Stimulated activated CD4-positive, alpha-beta T cell treated with anti-CD3 and anti-CD28 coated beads, Interleukin-1b, Interleukin-23, amount 100 ng/mL, for 24 hours (primary cell): ENCODE measurements around the gene NLRP6.
"Not testable (repeated sequence)": the region's sequence is repeated elsewhere in the genome, so short reads cannot be mapped to it uniquely, and the experiment has no call there.

ENCODE experiments used
- DNase-seq, 4 experiments: peaks; one replicate each; pipeline ENCODE4 v3.0.0-alpha.2; 2020; ENCODE audit warnings: low read depth in 4 of 4, low spot score in 1 of 4

Gene NLRP6

GRCh38 chr11:319121-319887 is 41.1 kb downstream of the NLRP6 start:
- DNase-seq = not testable (repeated sequence)

- DNase-seq = not testable (repeated sequence)
These were observed 41.7 kb downstream of the NLRP6 start for GRCh38 chr11:319888-320273.

DNA sequence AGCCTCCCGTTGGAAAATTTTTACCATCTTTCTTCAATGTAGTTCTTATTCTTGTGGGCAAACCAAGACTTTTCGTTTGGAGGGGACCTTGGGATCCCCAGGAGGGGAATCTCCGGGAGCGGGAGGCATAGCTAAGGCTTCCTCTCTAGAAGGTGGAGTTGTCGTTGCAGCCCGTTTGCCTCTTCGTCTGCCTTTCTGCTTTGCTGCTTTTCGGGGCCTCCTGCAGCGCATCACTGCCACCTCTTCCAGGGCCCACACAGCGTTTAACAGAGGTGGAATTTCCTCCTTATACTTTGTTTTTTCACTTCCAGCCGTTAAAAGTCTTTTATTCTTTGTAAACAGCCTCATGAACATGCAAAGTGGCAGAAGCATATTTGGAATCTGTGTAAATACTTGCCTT is 45.9 kb downstream of the NLRP6 start:
- DNase-seq = no peak

- DNase-seq = not testable (repeated sequence)
These were observed 46.6 kb downstream of the NLRP6 start for GRCh38 chr11:324593-325517.

GRCh38 chr11:325796-326591 is 47.8 kb downstream of the NLRP6 start:
- no peak for DNase-seq

DNA sequence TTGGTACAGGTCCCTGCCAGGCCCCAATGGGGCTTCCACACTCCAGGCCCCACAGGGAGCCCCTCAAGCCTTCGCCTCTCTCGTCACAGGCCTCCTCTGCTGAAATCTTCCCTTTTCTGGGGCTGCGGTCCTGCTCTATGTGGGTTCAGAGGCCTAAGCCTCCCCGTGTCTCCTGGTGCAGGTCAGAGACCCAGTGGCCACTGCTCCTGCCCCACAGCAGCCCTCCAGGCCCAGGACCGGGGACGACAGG is 48.3 kb downstream of the NLRP6 start:
- DNase-seq = no peak

- DNase-seq = no peak
These were observed 48.8 kb downstream of the NLRP6 start for GRCh38 chr11:326842-327580.

- no peak for DNase-seq
These were observed 49.3 kb downstream of the NLRP6 start for GRCh38 chr11:327581-327923.

GRCh38 chr11:328012-328411 is 49.8 kb downstream of the NLRP6 start:
- DNase-seq = no peak

GRCh38 chr11:328516-329100 is 50.4 kb downstream of the NLRP6 start:
- DNase-seq = not testable (repeated sequence)

GRCh38 chr11:329886-330253 is 51.7 kb downstream of the NLRP6 start:
- DNase-seq = no peak

DNA sequence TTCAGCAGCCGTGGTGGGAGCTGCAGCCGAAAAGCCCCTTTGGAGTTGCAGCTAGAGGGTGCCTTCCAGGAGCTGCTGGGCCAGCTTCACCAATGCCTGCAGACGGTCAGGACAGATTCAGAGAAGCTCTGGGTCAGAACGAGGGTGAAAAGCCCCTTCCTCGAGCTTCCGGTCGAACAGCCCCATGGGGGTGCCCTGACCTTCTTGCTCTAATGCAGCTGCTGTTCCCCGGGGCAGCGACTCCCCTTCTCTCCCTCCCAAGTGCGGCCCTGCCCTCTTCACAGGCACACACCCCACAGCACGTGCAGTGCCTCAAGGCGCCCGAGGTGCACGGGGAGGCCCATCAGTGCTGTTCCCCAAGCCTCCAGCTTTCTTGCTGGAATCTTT is 52.1 kb downstream of the NLRP6 start:
- no peak for DNase-seq

- no peak for DNase-seq
These were observed 52.6 kb downstream of the NLRP6 start for GRCh38 chr11:330694-331357.

DNA sequence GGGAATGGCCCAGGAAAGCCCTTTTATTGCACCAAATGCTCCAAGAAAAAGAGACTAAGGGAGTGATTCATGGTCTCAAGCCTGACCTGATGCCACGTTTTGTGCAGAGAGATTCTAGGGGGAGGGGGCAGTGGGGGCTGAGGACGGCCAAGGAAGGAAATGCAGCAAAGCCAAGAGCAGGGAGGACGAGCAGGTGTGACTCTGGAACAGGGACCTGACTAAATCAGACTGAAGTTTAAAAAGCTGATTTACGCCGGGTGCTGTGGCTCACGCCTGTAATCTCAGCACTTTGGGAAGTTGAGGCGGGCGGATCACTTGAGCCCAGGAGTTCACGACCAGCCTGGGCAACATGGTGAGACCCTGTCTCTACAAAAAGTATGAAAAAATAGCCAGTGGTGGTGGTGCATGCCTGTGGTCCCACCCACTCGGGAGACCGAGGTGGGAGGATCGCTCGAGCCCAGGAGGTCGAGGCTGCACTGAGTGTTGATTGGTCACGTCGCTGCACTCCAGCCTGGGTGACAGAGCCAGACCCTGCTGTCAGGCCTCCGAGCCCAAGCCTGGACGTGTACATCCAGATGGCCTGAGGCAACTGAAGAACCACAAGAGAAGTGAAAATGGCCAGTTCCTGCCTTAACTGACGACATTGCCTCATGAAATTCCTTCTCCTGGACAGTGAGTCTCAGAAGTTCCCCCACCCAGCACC is 53.3 kb downstream of the NLRP6 start:
- no peak for DNase-seq

GRCh38 chr11:332651-333480 is 54.7 kb downstream of the NLRP6 start:
- DNase-seq = no peak

- not testable (repeated sequence) for DNase-seq
These were observed 55.5 kb downstream of the NLRP6 start for GRCh38 chr11:333616-334263.

- no peak for DNase-seq
These were observed 56.2 kb downstream of the NLRP6 start for GRCh38 chr11:334264-334994.
